ENCODE data around the gene ADAMTS17. TPM values are rescaled to one million over a fixed set of nuclear protein-coding genes. Genes with fewer than 3 reads are reported as not detected.

Gene ADAMTS17
- total and polyA plus RNA-seq, 9 of the 15 experiments (the other 6 are each of a cell fraction or from before 2014, with no cell fraction given) = 0.01 to 0.14 (median 0.07) TPM; not detected in 6

DNA sequence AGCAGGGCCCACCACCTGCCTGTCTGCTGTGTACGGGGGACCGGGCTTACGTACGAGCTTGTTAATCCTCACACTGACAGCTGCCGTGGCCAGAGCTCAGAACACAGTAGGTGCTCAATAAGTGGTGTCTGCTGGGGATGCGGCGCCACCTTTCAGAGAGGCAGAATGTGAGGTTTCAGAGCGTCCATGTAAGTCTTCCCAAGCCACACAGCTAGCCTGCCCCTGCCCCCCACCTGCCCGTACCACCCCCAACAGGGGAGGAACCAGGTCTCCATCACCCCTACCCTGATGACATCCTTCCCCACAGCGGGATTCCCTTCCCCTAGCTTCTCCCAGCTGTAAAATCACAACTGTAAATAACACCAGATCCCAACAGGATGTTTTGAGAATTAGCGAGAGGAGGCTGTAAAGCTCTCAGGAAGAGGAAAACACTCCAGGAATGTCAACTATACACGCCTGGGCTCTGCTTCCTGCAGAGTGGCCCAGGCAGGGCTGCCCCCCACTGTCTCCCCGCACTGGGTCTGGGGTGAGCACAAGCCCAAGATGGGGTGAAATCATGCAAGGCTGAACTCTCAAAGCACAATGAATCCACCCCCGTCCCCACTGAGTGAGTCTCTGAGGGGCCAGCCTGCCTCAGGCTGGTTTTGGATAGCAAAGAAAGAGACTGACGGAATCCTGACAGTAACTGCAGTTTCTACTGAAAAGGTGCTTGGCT is 358.4 kb downstream of the ADAMTS17 start:
- H3K9me1 ChIP-seq (ENCODE audit: control insufficient read depth, insufficient read depth, low read length) = no peaks in the 10 kb centered on the region
- H3K27me3 ChIP-seq (ENCODE audit: control insufficient read depth in 2 of 2, insufficient read depth in 2 of 2, low read length in 2 of 2) = peaks cover 7 to 58% of the 10 kb centered on the region in 2 experiments; a peak in 4 of 5 replicates
- no peak overlapping the region for H3K4me3 ChIP-seq
- ChIA-PET POLR2A (interaction anchor here (0.7 kb wide), 1 partner anchor 1280 kb away, joined by 4 read pairs; no protein-coding TSS in a partner anchor), CTCF (ENCODE audit: low intra/inter-chr PET ratio) (no interaction called here)
- no peaks in the 10 kb centered on the region for H3K79me2 ChIP-seq (ENCODE audit: control insufficient read depth, insufficient read depth, low read length)
- 13% methylated on average over 11 of the region's 15 CpGs for WGBS (ENCODE audit: insufficient coverage, low coverage, missing lambda C conversion rate)
- H3K4me1 ChIP-seq (replicated peaks in 1 of 2; ENCODE audit: control insufficient read depth in 2 of 2, insufficient read depth in 2 of 2, low read length in 2 of 2) = no peaks in the 10 kb centered on the region; a peak in 2 of 5 replicates
- TF ChIP-seq ZC3H8 (IDR thresholded peaks at IDR 0.05) (no peak), CHD1 (IDR thresholded peaks at IDR 0.05; ENCODE audit: low read length) (no peak), PML (IDR thresholded peaks at IDR 0.05; ENCODE audit: low read length) (no peak), POLR3G (IDR thresholded peaks at IDR 0.05; ENCODE audit: extremely low read depth, insufficient read length, insufficient replicate concordance) (no peak), SAFB (IDR thresholded peaks at IDR 0.05; ENCODE audit: borderline replicate concordance, low read depth, low read length) (no peak), MCM3 (IDR thresholded peaks at IDR 0.05) (no peak), ZFP30 (CRISPR knock-in tag; IDR thresholded peaks at IDR 0.05; ENCODE audit: borderline replicate concordance) (no peak), BCL6 (CRISPR knock-in tag; IDR thresholded peaks at IDR 0.05) (no peak), RFX1 (IDR thresholded peaks at IDR 0.05) (no peak), MXI1 (IDR thresholded peaks at IDR 0.05; ENCODE audit: low read depth, low read length) (no peak)
- TF ChIP-seq, protein P1, sequence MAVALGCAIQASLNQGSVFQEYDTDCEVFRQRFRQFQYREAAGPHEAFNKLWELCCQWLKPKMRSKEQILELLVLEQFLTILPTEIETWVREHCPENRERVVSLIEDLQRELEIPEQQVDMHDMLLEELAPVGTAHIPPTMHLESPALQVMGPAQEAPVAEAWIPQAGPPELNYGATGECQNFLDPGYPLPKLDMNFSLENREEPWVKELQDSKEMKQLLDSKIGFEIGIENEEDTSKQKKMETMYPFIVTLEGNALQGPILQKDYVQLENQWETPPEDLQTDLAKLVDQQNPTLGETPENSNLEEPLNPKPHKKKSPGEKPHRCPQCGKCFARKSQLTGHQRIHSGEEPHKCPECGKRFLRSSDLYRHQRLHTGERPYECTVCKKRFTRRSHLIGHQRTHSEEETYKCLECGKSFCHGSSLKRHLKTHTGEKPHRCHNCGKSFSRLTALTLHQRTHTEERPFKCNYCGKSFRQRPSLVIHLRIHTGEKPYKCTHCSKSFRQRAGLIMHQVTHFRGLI (CRISPR knock-in tag; IDR thresholded peaks at IDR 0.05) = no peak
- intact Hi-C loops (cut with micrococcal nuclease) (no loop called here), in situ Hi-C loops (cut with MboI) (no loop called here)
- H2AFZ ChIP-seq (ENCODE audit: low read depth, low read length) = no peak overlapping the region
- no peak overlapping the region for H3K9ac ChIP-seq (ENCODE audit: insufficient read depth in 1 of 2, low read depth in 2 of 2, low read length in 2 of 2)
- H3K9me3 ChIP-seq (replicated peaks; ENCODE audit: control insufficient read depth, insufficient read depth, low read depth, low read length) = no peaks in the 10 kb centered on the region
- FAIRE-seq = no peak
- BruUV-seq (replicated peaks) = no TSS peak
- no peak overlapping the region for H3K27ac ChIP-seq (ENCODE audit: extremely low read depth, low read depth, low read length)
- no peaks in the 10 kb centered on the region for H3K36me3 ChIP-seq (ENCODE audit: control insufficient read depth, insufficient read depth, low read length)
- ATAC-seq = no peak
- no peak for DNase-seq (ENCODE audit: extremely low read depth in 1 of 4, low spot score in 3 of 4)
- H4K20me1 ChIP-seq (replicated peaks; ENCODE audit: control insufficient read depth, insufficient read depth, low read length) = no peaks in the 10 kb centered on the region
- no peak overlapping the region for H3K4me2 ChIP-seq (ENCODE audit: insufficient read depth, low read length)
